Body of pancreas (tissue), 4 donors: ENCODE results near the gene AMPH.

Experiments
- CTCF ChIP-seq, 7 experiments: fragments of 450-650 bp in 4 of 7; fragments of 200-600 bp in 3 of 7; sonication (generic) in 3 of 7; IDR thresholded peaks; one replicate each; pipeline ENCODE4 v1.5.1; 2016 to 2019; ENCODE audit warnings: antibody characterized with exemption in 7 of 7
- POLR2A ChIP-seq, 3 donors: fragments of 450-650 bp; IDR thresholded peaks; one replicate each; pipeline ENCODE4 v1.6.1; 2016; ENCODE audit warnings: antibody characterized with exemption in 3 of 3, mild to moderate bottlenecking in 2 of 3

GRCh38 chr7:38425509-38425908 is 205.7 kb downstream of the AMPH start:
- TF ChIP-seq CTCF (IDR thresholded peaks at IDR 0.05) (no peak), POLR2A (IDR thresholded peaks at IDR 0.05) (no peak)
